ENCODE measurements around the gene TCIRG1. TPM values are rescaled to one million over a fixed set of nuclear protein-coding genes. Genes with fewer than 3 reads are reported as not detected.

Gene TCIRG1
- polyA plus RNA-seq, 4 donors: 17.6 to 28.9 (median 20.6) TPM

DNA sequence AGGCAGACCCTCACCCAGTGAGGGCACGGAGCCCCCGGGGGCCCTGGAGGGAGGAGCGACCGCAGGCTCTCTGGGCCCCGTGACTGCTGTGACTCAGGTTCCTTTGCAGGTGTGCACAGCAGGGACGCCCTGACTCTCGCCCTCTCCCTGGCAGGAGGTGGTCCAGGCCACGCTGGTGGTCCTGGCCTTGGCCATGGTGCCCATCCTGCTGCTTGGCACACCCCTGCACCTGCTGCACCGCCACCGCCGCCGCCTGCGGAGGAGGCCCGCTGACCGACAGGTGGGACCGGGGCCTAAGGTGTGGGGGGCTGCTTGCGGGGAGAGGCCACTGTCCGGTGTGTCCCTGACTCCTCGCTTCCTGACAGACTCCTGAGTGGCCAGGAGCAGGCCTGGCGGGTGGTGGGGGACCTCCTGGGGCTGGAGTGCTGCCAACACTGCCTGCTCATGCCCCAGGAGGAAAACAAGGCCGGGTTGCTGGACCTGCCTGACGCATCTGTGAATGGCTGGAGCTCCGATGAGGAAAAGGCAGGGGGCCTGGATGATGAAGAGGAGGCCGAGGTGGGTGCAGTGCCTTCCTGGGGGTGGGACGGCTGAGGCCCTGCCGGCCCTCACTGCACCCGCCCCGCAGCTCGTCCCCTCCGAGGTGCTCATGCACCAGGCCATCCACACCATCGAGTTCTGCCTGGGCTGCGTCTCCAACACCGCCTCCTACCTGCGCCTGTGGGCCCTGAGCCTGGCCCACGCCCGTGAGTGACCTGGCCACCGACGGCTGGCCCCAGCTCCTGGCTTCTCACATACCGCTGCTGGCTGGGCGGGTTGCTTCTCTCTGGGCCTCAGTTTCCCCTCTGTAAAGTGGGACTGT lies 10.9 kb downstream of the TCIRG1 start:
- no peak for DNase-seq (ENCODE audit: low read depth in 4 of 4, low spot score in 3 of 4)

DNA sequence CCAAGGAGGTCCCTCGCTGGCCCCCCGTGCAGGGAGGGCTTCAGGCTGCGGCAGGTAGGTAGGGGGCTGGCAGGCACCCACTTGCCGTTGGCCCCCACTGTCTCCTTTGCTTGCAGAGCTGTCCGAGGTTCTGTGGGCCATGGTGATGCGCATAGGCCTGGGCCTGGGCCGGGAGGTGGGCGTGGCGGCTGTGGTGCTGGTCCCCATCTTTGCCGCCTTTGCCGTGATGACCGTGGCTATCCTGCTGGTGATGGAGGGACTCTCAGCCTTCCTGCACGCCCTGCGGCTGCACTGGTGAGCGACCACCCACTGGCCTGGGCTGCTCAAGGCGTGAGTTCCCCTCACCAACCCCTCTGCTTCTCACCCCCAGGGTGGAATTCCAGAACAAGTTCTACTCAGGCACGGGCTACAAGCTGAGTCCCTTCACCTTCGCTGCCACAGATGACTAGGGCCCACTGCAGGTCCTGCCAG lies 11.6 kb downstream of the TCIRG1 start:
- DNase-seq (ENCODE audit: low read depth in 4 of 4, low spot score in 3 of 4): no peak

DNA sequence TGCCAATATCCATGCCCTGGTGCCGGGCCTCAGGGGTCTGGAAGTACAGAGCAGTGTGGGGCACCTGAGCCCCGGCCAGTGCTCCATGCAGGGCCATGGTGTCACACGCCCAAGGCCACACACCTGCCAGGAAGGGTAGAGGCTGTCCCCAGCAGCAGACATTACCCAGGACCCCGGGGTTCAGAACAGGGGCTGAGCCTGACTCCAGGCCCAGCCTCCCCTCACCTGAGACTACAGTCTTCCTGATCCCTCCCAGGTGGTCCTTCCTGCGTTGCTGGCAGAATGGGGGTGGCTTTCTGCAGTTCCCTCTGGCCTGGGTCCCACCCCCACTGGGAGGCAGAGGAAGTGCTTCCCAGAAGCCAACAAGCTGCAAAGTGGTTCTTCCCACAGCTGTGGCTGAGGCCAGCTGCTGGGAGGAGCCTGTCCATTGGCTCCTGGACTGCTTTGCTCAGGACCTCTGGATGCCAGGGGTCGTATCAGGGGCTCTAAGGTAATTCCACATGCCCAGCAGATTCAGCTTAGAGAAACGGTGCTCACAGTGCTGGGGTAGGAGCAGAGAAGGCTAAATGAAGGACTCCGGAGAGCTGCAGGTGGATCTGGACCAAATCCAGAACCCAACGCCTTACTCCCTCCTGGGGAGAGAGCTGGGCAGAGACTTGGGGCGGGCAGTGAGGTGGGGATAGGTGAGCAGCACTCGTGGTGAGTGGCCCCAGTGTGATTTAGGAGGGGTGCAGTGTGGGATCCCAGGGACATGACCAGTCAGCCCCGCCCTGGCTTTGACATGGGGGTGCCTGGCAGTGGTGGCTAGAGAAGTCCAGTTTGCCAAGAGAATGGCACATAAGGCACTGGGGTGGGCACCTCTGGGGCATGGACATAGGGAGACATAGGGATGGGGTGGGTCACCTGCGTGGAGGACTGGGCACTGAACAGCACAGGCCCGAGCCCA lies 12.6 kb downstream of the TCIRG1 start:
- no peak for DNase-seq (ENCODE audit: low read depth in 4 of 4, low spot score in 3 of 4)

DNA sequence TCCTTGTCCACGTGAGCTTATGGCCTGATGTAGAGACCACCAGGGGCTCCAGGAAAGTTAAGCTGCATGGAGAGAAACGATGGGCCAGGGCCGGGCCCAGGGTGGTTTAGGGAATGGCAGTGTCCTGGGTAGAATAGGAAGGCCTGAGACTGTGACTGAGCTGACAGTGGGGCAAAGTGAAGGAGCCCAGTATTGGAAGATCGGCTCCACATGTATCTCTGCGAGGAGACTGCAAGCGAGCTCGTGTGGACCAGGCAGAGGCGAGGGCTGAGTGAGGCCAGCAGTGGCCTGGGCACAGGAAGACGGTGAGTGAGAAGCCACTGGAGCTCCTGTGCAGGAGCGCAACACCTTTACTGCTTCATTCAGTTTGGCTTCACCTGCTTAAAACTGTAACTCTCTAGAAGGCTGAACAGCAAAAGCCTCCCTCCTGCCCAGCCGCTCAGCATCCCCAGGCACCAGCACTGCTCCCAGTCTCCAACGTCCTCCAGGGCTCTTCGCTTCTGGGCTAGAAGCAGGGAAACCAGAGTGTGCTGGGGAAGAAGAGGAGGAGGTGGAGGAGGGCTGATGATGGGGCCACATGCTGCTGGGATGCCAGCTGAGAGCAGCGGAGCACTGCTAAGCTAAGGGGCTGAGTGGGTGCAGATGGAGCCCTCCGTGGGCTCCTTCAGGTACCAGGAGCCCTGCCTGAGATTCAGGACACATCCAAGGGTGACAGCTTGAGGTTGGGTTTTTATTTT lies 13.5 kb downstream of the TCIRG1 start:
- no peak for DNase-seq (ENCODE audit: low read depth in 4 of 4, low spot score in 3 of 4)

DNA sequence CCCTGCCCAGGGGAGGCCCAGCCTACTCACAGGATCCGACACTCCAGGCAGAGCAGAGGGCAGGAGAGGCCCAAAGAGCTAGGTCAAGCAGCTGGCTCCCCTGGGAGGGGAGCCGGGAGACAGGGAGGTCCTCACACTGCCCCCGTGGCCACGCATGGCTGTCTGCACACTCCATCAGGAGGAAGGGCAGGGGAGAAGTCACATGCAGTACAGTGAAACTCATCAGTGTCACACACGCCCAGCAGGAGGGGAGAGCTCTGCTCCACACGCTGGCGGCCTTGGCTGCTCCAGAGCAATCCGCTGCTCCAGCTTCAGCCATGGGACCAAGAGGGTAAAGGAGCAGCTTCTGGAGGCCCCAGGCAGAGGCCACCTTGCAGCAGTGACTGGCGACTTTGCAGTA lies 14.3 kb downstream of the TCIRG1 start:
- DNase-seq (ENCODE audit: low read depth in 4 of 4, low spot score in 3 of 4): no peak

DNA sequence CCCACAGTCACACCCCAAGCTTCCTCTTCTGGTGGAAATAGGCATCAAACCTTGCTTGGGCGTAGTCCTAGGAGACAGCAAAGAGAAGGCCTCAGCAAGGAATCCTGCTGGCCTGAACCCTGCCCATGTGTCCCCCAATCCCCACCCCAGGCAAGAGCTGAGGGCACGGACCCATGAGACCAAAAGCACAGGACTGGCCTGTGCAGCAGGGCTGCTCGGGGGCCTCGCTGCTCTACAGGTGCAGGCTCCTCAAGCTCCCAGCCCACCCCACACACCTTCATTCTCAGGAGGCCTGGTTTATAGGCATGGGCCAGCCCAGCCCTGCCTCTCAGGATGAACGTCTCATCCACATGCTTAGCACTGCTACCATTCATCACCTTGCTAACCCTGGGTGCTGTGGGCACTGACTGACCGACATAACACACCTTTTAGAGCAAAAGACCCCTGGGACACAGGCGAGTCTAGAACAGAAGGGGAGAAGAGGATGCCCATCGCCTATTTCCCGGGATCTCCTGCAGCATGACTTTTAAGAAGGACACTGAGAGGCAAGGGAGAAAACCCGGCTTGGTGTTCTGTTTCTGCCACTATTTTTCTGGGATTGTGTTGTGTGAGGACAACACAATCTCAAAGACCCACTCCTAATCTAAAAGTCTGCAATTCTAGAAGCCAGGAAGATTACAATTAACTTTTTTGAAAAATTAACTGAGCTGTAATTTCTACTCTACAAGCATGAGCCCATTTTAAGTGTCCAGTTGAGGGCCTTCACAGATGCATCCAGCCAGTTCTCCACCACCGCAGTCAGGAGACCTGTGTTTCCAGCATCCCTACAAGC lies 15.4 kb downstream of the TCIRG1 start:
- no peak for DNase-seq (ENCODE audit: low read depth in 4 of 4, low spot score in 3 of 4)

DNA sequence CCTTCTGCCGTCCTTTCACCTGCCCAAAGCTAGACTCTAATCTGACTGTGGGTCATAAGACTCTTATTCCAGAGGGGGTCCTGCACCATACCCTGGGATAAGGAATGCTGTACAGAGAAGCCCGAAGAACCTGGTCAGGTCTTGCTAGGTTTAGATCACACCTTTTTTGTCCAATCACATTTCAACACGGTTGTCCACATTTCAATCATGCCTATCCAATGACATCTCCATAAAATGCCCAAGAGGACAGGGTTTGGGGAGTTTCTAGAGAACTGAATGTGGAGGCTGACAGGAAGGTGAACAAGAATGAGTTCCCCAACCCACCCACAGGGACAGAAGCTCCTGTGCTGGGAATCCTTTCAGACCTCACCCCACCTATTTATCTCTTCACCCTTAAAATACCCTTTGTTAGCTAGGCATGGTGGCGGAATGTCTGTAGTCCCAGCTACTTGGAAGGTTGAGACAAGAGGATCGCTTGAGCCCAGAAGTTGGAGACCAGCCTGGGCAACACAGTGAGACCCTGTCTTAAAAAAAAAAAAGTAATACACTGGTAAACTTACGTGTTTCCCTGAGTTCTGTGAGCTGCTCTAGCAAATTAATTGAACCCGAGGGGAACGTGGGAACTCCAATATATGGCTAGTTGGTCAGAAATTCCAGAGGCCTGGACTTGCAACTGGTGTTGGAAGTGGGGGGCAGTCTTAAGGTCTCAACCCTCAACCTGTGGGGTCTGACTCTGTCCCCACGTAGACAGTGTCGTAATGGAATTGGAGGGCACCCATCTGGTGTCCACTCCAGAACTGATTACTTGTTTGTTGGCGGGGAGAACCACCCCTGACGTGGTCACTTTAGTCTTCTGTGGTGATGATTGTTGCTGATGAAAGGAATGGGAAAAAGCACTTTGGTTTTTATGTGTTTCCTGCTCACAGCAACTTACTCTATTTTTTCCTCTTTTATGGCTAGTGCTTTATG lies 17.8 kb downstream of the TCIRG1 start:
- DNase-seq (ENCODE audit: low read depth in 4 of 4, low spot score in 3 of 4): no peak

DNA sequence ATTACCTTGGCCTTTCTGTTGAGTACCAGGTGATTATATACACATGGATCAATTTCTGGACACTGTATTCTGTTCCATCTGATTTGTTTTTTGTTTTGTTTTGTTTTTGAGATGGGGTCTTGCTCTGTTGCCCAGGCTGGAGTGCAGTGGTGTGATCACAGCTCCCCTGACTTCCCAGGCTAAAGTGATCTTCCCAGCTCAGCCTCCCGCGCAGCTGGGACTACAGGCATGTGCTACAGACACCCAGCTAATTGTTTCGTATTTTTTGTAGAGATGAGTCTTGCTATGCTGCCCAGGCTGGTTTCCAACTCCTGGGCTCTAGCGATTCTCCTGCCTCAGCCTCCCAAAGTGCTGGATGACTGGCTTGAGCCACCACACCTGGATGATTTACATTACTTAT lies 19.0 kb downstream of the TCIRG1 start:
- no peak for DNase-seq (ENCODE audit: low read depth in 4 of 4, low spot score in 3 of 4)

- no peak for DNase-seq (ENCODE audit: low read depth in 4 of 4, low spot score in 3 of 4)
These were observed 22.7 kb downstream of the TCIRG1 start for GRCh38 chr11:68061508-68061907.

DNA sequence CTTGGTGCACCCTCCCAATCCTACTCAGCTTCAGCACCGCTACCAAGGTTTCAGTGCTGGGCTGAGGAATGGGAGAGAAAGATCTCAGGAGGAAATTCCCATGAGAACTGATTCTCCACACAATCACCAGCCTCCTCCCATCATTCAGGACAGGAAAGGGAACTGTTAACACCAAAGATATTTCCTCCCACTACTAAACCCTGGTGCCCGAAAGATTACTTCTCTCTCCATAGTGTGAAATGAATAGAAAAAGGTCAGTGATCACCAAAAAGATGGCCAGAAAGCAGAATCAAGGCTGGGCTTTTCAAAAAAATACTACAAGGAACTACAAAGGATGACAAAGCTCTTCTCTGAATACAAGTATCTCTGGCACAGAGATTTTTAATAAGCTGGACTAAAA lies 26.1 kb downstream of the TCIRG1 start:
- no peak for DNase-seq (ENCODE audit: low read depth in 4 of 4, low spot score in 3 of 4)

DNA sequence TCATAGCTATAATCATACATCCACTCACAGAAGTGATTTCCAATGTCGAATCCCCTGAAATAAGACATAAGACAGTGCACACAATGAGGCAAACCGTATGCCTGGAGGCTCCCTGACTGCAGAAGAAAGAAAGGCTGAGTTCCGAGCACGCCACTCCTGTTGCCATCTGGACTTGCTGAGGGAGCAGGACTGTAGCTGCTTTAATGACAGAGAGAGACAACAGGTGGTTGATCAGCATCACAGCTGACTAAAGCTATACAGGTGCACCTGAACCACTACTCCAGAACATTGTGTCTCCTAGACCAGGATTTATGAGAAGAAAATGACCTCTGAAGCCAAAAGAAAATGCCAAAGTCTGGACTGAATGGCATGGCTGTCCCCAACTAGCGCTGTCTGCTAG lies 27.0 kb downstream of the TCIRG1 start:
- DNase-seq (ENCODE audit: low read depth in 4 of 4, low spot score in 3 of 4): no peak

- no peak for DNase-seq (ENCODE audit: low read depth in 4 of 4, low spot score in 3 of 4)
These were observed 27.9 kb downstream of the TCIRG1 start for GRCh38 chr11:68066742-68067141.

- no peak for DNase-seq (ENCODE audit: low read depth in 4 of 4, low spot score in 3 of 4)
These were observed 29.2 kb downstream of the TCIRG1 start for GRCh38 chr11:68067991-68068390.

DNA sequence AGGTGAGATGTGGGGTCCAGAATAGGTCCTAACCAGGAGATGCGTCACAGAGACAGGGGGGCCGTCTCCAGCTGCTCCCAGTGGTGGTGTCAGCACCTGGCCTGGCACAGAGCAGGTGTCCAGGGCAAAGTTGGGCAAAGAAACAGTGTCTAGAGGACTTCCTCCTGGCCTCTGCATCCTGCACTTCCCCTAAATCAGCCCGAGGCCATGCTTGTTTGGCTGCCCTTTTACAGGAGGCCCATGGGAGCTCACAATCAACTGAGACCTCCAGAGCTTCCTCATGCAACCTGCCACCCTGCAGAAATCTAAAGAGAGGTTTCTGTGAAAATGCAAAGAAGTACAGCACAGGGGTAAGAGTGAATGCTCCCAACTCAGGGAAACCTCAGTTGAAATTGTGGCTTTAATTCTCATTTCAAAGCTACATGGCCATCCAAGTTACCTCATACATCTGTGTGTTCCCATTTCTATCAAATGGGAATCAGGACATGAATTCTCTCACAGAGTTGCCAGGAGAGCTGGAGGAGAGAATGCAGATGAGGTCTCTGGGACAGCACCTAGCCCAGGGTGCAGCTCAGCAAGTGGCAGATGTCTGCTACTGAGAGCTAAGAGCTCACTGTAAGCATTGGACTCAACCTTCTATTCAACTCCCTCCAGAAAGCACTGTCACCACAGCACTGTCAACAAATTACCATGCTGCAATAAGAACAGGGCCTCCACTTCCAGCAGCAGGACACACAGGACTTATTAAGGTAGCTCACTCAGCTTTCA lies 32.6 kb downstream of the TCIRG1 start:
- DNase-seq (ENCODE audit: low read depth in 4 of 4, low spot score in 3 of 4): no peak

DNA sequence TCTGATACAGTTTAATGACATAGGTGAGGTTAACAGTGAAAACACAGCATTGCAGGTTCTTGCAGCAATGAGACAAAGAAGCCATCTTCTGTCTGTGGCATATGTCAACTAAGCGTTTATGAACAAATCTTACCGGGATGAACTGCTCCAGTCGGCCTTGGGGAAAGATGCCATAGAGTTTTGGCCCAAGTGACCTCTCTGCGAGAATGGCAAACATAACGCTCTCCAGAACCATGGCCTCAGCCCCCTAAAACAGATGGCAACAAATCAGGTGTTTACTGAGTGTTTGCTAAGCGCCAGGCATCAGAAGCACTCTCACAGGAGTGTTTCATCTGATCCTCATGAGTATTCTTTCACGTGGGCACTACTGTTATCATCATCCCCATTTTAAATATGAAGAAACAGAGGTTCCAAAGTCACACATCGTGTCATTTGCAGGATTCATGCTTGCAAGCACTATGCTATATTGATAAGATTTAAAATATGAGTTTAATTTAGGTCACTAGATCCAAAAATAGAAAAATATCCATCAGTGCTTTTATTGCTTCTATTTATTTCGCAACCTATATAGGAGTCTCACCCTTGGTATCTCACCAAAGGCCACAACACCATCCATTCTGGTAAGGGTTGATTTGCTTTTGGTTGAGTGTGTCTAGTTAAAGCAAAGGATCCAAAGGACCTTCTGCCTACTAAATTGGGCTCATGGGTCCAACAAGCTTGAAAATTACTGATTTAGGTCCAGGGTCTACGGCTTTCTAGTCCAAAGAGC lies 35.9 kb downstream of the TCIRG1 start:
- DNase-seq (ENCODE audit: low read depth in 4 of 4, low spot score in 3 of 4): no peak

DNA sequence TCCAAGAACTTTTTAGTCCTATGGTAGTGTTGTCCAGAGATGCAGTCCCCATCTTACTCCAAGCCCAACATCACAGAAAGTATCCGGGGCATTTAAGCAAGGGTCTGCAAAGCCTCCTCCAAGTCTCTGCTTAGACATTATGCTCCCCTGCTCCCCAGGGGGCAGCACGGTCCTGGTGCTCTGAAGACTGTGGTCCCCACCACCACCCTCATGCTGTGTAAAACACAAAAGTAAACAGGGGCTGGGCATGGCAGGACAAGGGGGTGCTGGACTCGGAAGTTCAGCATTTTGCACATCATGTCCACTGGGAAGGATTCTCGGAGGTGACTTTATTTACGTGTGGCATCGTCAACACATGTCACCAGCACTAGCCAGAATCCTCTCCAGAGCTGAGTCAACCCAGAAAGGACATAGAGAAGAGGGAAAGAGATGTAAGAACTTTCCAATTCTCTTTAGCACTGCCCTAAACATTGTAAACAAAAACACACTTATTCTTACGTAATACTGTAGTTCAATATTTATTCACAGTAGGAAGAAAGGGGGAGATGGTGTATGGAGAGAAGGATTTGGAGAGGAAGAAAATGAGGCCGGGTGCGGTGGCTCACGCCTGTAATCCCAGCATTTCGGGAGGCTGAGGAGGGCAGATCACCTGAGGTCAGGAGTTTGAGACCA lies 37.7 kb downstream of the TCIRG1 start:
- DNase-seq (ENCODE audit: low read depth in 4 of 4, low spot score in 3 of 4): no peak

Measured in right renal pelvis (tissue), 4 donors.